Measurements from ENCODE around the gene ATP13A3.

- no peak for TF ChIP-seq CTCF (IDR thresholded peaks at IDR 0.05)
- TF ChIP-seq POLR2AphosphoS5 (IDR thresholded peaks at IDR 0.05; ENCODE audit: insufficient read depth in 1 of 2, low read depth in 1 of 2), result no peak
- TF ChIP-seq POLR2A (IDR thresholded peaks at IDR 0.05), result no peak
These were observed 21.6 kb downstream of the ATP13A3 start for GRCh38 chr3:194465246-194465645.

Measured in vagina (tissue), 2 donors.